Measurements from ENCODE around the gene CELF4.

CELF4 gene

GRCh38 chr18:37334631-37335408 lies 230.8 kb downstream of the CELF4 start:
- ChIA-PET POLR2A (no interaction called here), CTCF (interaction anchor here (1.7 to 2.3 kb wide), 3 partner anchors 12 to 647 kb away, joined by 4 to 7 read pairs (median 5); no protein-coding TSS in a partner anchor)
- H3K36me3 ChIP-seq (ENCODE audit: control insufficient read depth in 4 of 4, insufficient read depth in 4 of 4, low read length in 3 of 4): no peaks in the 10 kb centered on the region
- H3K4me1 ChIP-seq (ENCODE audit: control extremely low read depth in 1 of 4, control insufficient read depth in 4 of 4, insufficient read depth in 4 of 4, low read length in 3 of 4): no peaks in the 10 kb centered on the region
- no peak overlapping the region for H3K4me3 ChIP-seq (ENCODE audit: control insufficient read depth in 1 of 7, extremely low read depth in 1 of 7, insufficient read depth in 4 of 7, low read depth in 2 of 7, low read length in 6 of 7)
- no peak for DNase-seq
- 94% methylated on average over 20 of the region's 23 CpGs for WGBS (ENCODE audit: insufficient coverage)
- H3K9me3 ChIP-seq (ENCODE audit: control extremely low read depth in 1 of 5, control insufficient read depth in 4 of 5, insufficient read depth in 2 of 5, low read depth in 1 of 5, low read length in 4 of 5): no peaks in the 10 kb centered on the region
- peaks cover 0 to 3% (median 0%) of the 10 kb centered on the region in 5 experiments for H3K27me3 ChIP-seq (replicated peaks in 2 of 5; ENCODE audit: control insufficient read depth in 4 of 5, insufficient read depth in 5 of 5, low read length in 4 of 5)
- H3K27ac ChIP-seq (ENCODE audit: insufficient read depth in 1 of 2, low read depth in 1 of 2, low read length in 2 of 2, poor library complexity in 1 of 2, severe bottlenecking in 2 of 2): no peak overlapping the region

- WGBS (ENCODE audit: insufficient coverage): 92% methylated on average over 9 of the region's 17 CpGs
- Histone ChIP-seq H3K9me3 (ENCODE audit: control extremely low read depth in 1 of 5, control insufficient read depth in 4 of 5, insufficient read depth in 2 of 5, low read depth in 1 of 5, low read length in 4 of 5) (no peaks in the 10 kb centered on the region), H3K36me3 (ENCODE audit: control insufficient read depth in 4 of 4, insufficient read depth in 4 of 4, low read length in 3 of 4) (no peaks in the 10 kb centered on the region), H3K4me1 (ENCODE audit: control extremely low read depth in 1 of 4, control insufficient read depth in 4 of 4, insufficient read depth in 4 of 4, low read length in 3 of 4) (no peaks in the 10 kb centered on the region), H3K27ac (ENCODE audit: insufficient read depth in 1 of 2, low read depth in 1 of 2, low read length in 2 of 2, poor library complexity in 1 of 2, severe bottlenecking in 2 of 2) (no peak overlapping the region), H3K4me3 (ENCODE audit: control insufficient read depth in 1 of 7, extremely low read depth in 1 of 7, insufficient read depth in 4 of 7, low read depth in 2 of 7, low read length in 6 of 7) (no peak overlapping the region), H3K27me3 (replicated peaks in 2 of 5; ENCODE audit: control insufficient read depth in 4 of 5, insufficient read depth in 5 of 5, low read length in 4 of 5) (no peaks in the 10 kb centered on the region)
- CTCF ChIA-PET: interaction anchor here (0.7 to 1.8 kb wide), 4 partner anchors 9 to 17 kb away, joined by 3 to 4 read pairs (median 4); no protein-coding TSS in a partner anchor
- DNase-seq: no peak
- POLR2A ChIA-PET: no interaction called here
Measured at GRCh38 chr18:37332628-37333420, 232.8 kb downstream of the CELF4 start.

- no peak overlapping the region for H3K4me3 ChIP-seq (ENCODE audit: control insufficient read depth in 1 of 7, extremely low read depth in 1 of 7, insufficient read depth in 4 of 7, low read depth in 2 of 7, low read length in 6 of 7)
- no peaks in the 10 kb centered on the region for H3K27me3 ChIP-seq (replicated peaks in 2 of 5; ENCODE audit: control insufficient read depth in 4 of 5, insufficient read depth in 5 of 5, low read length in 4 of 5)
- H3K4me1 ChIP-seq (ENCODE audit: control extremely low read depth in 1 of 4, control insufficient read depth in 4 of 4, insufficient read depth in 4 of 4, low read length in 3 of 4): no peaks in the 10 kb centered on the region
- no peaks in the 10 kb centered on the region for H3K36me3 ChIP-seq (ENCODE audit: control insufficient read depth in 4 of 4, insufficient read depth in 4 of 4, low read length in 3 of 4)
- H3K9me3 ChIP-seq (ENCODE audit: control extremely low read depth in 1 of 5, control insufficient read depth in 4 of 5, insufficient read depth in 2 of 5, low read depth in 1 of 5, low read length in 4 of 5): no peaks in the 10 kb centered on the region
- ChIA-PET POLR2A (no interaction called here), CTCF (interaction anchor here (1.0 to 1.8 kb wide), 3 partner anchors 9 to 16 kb away, joined by 3 to 4 read pairs (median 4); no protein-coding TSS in a partner anchor)
- no peak for DNase-seq
- 100% methylated on average over 2 of the region's 8 CpGs for WGBS (ENCODE audit: insufficient coverage)
- no peak overlapping the region for H3K27ac ChIP-seq (ENCODE audit: insufficient read depth in 1 of 2, low read depth in 1 of 2, low read length in 2 of 2, poor library complexity in 1 of 2, severe bottlenecking in 2 of 2)
Measured at GRCh38 chr18:37332219-37332618, 233.4 kb downstream of the CELF4 start.

- ChIA-PET CTCF (no interaction called here), POLR2A (no interaction called here)
- Histone ChIP-seq H3K27ac (ENCODE audit: insufficient read depth in 1 of 2, low read depth in 1 of 2, low read length in 2 of 2, poor library complexity in 1 of 2, severe bottlenecking in 2 of 2) (no peak overlapping the region), H3K4me1 (ENCODE audit: control extremely low read depth in 1 of 4, control insufficient read depth in 4 of 4, insufficient read depth in 4 of 4, low read length in 3 of 4) (no peaks in the 10 kb centered on the region), H3K9me3 (ENCODE audit: control extremely low read depth in 1 of 5, control insufficient read depth in 4 of 5, insufficient read depth in 2 of 5, low read depth in 1 of 5, low read length in 4 of 5) (no peaks in the 10 kb centered on the region), H3K36me3 (ENCODE audit: control insufficient read depth in 4 of 4, insufficient read depth in 4 of 4, low read length in 3 of 4) (no peaks in the 10 kb centered on the region), H3K27me3 (replicated peaks in 2 of 5; ENCODE audit: control insufficient read depth in 4 of 5, insufficient read depth in 5 of 5, low read length in 4 of 5) (peaks cover 0 to 5% (median 0%) of the 10 kb centered on the region in 5 experiments), H3K4me3 (ENCODE audit: control insufficient read depth in 1 of 7, extremely low read depth in 1 of 7, insufficient read depth in 4 of 7, low read depth in 2 of 7, low read length in 6 of 7) (no peak overlapping the region)
- WGBS (ENCODE audit: insufficient coverage): 100% methylated on average over 2 of the region's 7 CpGs
- DNase-seq: no peak
Measured at GRCh38 chr18:37330173-37330572, 235.4 kb downstream of the CELF4 start.

- WGBS (ENCODE audit: insufficient coverage): 95% methylated on average over 6 of the region's 7 CpGs
- CTCF ChIA-PET: no interaction called here
- Histone ChIP-seq H3K27ac (ENCODE audit: insufficient read depth in 1 of 2, low read depth in 1 of 2, low read length in 2 of 2, poor library complexity in 1 of 2, severe bottlenecking in 2 of 2) (no peak overlapping the region), H3K36me3 (ENCODE audit: control insufficient read depth in 4 of 4, insufficient read depth in 4 of 4, low read length in 3 of 4) (no peaks in the 10 kb centered on the region), H3K9me3 (ENCODE audit: control extremely low read depth in 1 of 5, control insufficient read depth in 4 of 5, insufficient read depth in 2 of 5, low read depth in 1 of 5, low read length in 4 of 5) (no peaks in the 10 kb centered on the region), H3K4me3 (ENCODE audit: control insufficient read depth in 1 of 7, extremely low read depth in 1 of 7, insufficient read depth in 4 of 7, low read depth in 2 of 7, low read length in 6 of 7) (no peak overlapping the region), H3K4me1 (ENCODE audit: control extremely low read depth in 1 of 4, control insufficient read depth in 4 of 4, insufficient read depth in 4 of 4, low read length in 3 of 4) (no peaks in the 10 kb centered on the region), H3K27me3 (replicated peaks in 2 of 5; ENCODE audit: control insufficient read depth in 4 of 5, insufficient read depth in 5 of 5, low read length in 4 of 5) (peaks cover 0 to 7% (median 0%) of the 10 kb centered on the region in 5 experiments)
- peak in 1 of 3 donors; percentile 2 for DNase-seq
- POLR2A ChIA-PET: no interaction called here
Measured at GRCh38 chr18:37328946-37329719, 236.5 kb downstream of the CELF4 start.

GRCh38 chr18:37327063-37327577 lies 238.5 kb downstream of the CELF4 start:
- ChIA-PET CTCF (interaction anchor here (1.0 kb wide), 1 partner anchor 45 kb away, joined by 3 read pairs; no protein-coding TSS in a partner anchor), POLR2A (no interaction called here)
- 55% methylated on average over 2 of the region's 6 CpGs for WGBS (ENCODE audit: insufficient coverage)
- Histone ChIP-seq H3K27me3 (replicated peaks in 2 of 5; ENCODE audit: control insufficient read depth in 4 of 5, insufficient read depth in 5 of 5, low read length in 4 of 5) (peaks cover 0 to 15% (median 5%) of the 10 kb centered on the region in 5 experiments), H3K36me3 (ENCODE audit: control insufficient read depth in 4 of 4, insufficient read depth in 4 of 4, low read length in 3 of 4) (no peaks in the 10 kb centered on the region), H3K4me3 (ENCODE audit: control insufficient read depth in 1 of 7, extremely low read depth in 1 of 7, insufficient read depth in 4 of 7, low read depth in 2 of 7, low read length in 6 of 7) (no peak overlapping the region), H3K9me3 (ENCODE audit: control extremely low read depth in 1 of 5, control insufficient read depth in 4 of 5, insufficient read depth in 2 of 5, low read depth in 1 of 5, low read length in 4 of 5) (no peaks in the 10 kb centered on the region), H3K27ac (ENCODE audit: insufficient read depth in 1 of 2, low read depth in 1 of 2, low read length in 2 of 2, poor library complexity in 1 of 2, severe bottlenecking in 2 of 2) (no peak overlapping the region), H3K4me1 (ENCODE audit: control extremely low read depth in 1 of 4, control insufficient read depth in 4 of 4, insufficient read depth in 4 of 4, low read length in 3 of 4) (no peaks in the 10 kb centered on the region)
- DNase-seq: no peak

All from common myeloid progenitor, CD34-positive (primary cell).